ENCODE measurements around the gene PTK6. TPM values are rescaled to one million over a fixed set of nuclear protein-coding genes. Genes with fewer than 3 reads are reported as not detected.

Gene PTK6
- total RNA-seq, 1 experiment from 2014 or later = 6.7 TPM

DNA sequence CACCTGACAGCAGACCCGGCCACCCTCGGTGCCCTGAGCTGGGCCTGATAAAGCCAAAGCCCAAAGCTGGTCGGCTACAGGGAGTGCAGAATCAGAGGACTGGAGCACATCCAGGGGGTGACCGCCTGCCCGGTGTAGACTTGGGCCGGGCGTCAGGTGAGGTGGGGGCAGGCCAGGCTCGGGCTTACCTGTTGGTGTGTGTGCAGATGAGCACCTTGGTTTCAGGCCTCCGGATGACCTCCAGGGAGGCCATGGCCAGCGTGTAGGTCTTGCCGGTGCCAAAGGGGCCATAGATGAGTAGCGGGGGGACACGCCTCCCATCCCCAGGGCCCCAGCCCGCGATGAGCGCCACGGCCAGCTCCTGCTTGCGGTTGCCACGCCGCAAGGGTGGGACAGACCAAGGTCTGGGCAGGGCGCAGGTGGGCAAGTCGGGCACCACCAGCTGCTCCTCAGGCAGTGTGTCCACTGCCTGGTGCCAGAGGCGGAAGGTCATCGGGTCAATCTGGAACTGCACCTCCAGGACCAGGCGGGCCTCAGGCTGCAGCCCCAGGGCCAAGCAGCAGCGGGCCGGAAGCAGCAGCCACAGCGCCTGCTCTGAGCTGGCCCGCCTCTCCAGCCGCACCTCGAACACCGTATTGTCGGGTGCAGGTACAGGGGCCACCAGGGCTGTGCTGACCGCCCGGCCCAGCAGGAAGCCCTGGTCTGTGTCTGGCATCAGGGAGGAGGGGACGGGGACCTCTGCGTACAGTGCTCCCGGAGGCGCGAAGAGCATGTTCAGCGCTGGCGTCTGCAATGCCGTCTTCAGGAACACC is 31.2 kb upstream of the PTK6 start:
- ATAC-seq = no peak
- POLR2A ChIA-PET = interaction anchor here (0.6 kb wide), 1 partner anchor 298 kb away, joined by 3 read pairs; no protein-coding TSS in a partner anchor

GRCh38 chr20:63567386-63568169 is 30.4 kb upstream of the PTK6 start:
- ChIA-PET POLR2A (interaction anchor here (0.6 kb wide), 1 partner anchor 299 kb away, joined by 3 read pairs; no protein-coding TSS in a partner anchor), CTCF (no interaction called here), RAD21 (ENCODE audit: low non-redundant PET in 1 of 2, low total read pairs in 2 of 2, uncharacterized antibody in 2 of 2, unreplicated experiment in 2 of 2) (no interaction called here)
- Histone ChIP-seq H3K27me3 (ENCODE audit: insufficient read depth, low read length) (no peaks in the 10 kb centered on the region), H3K4me1 (ENCODE audit: control insufficient read depth in 1 of 2, insufficient read depth in 2 of 2, low read length in 2 of 2) (no peaks in the 10 kb centered on the region), H3K4me2 (ENCODE audit: low read length) (no peak overlapping the region), H3K79me2 (ENCODE audit: insufficient read depth, low read length) (no peaks in the 10 kb centered on the region), H3K9ac (ENCODE audit: low read length) (no peak overlapping the region), H4K20me1 (ENCODE audit: insufficient read depth) (no peaks in the 10 kb centered on the region), H3K9me3 (ENCODE audit: control insufficient read depth in 1 of 2, insufficient read depth in 1 of 2, low read depth in 1 of 2, low read length in 2 of 2) (no peaks in the 10 kb centered on the region), H3K36me3 (ENCODE audit: control insufficient read depth in 1 of 2, insufficient read depth in 2 of 2, low read length in 2 of 2) (no peaks in the 10 kb centered on the region), H2AFZ (ENCODE audit: low read depth, low read length, poor library complexity, severe bottlenecking) (no peak overlapping the region), H3K4me3 (replicated peaks in 1 of 2; ENCODE audit: low read depth in 1 of 2, low read length in 2 of 2) (no peak overlapping the region), H3K27ac (ENCODE audit: low read depth, low read length) (no peak overlapping the region), H3K9me2 (ENCODE audit: insufficient read depth) (no peaks in the 10 kb centered on the region)
- ATAC-seq = no peak
- intact Hi-C loops (cut with micrococcal nuclease) = no loop called here
- no TSS peak for BruUV-seq (replicated peaks)
- DNase-seq (ENCODE audit: low read depth, low spot score) = no peak
- TF ChIP-seq CBX3 (IDR thresholded peaks at IDR 0.05; ENCODE audit: low read depth) (no peak), TCF7L2 (IDR thresholded peaks at IDR 0.05; ENCODE audit: borderline replicate concordance, extremely low read depth, insufficient read depth, insufficient read length) (no peak)

More for the DNA sequence above, 31.2 kb upstream of the PTK6 start:
- ChIA-PET RAD21 (ENCODE audit: low non-redundant PET in 1 of 2, low total read pairs in 2 of 2, uncharacterized antibody in 2 of 2, unreplicated experiment in 2 of 2) (no interaction called here), CTCF (no interaction called here)
- Histone ChIP-seq H2AFZ (ENCODE audit: low read depth, low read length, poor library complexity, severe bottlenecking) (no peak overlapping the region), H3K27ac (ENCODE audit: low read depth, low read length) (no peak overlapping the region), H3K9me3 (ENCODE audit: control insufficient read depth in 1 of 2, insufficient read depth in 1 of 2, low read depth in 1 of 2, low read length in 2 of 2) (no peaks in the 10 kb centered on the region), H3K9me2 (ENCODE audit: insufficient read depth) (no peaks in the 10 kb centered on the region), H3K9ac (ENCODE audit: low read length) (no peak overlapping the region), H3K4me1 (ENCODE audit: control insufficient read depth in 1 of 2, insufficient read depth in 2 of 2, low read length in 2 of 2) (peaks cover 1 to 6% of the 10 kb centered on the region in 2 experiments; a peak in 3 of 4 replicates), H3K27me3 (ENCODE audit: insufficient read depth, low read length) (no peaks in the 10 kb centered on the region), H4K20me1 (ENCODE audit: insufficient read depth) (no peaks in the 10 kb centered on the region), H3K4me2 (ENCODE audit: low read length) (no peak overlapping the region), H3K36me3 (ENCODE audit: control insufficient read depth in 1 of 2, insufficient read depth in 2 of 2, low read length in 2 of 2) (no peaks in the 10 kb centered on the region), H3K79me2 (ENCODE audit: insufficient read depth, low read length) (peaks cover under 1% of the 10 kb centered on the region; the same call in 1 of the 2 replicates), H3K4me3 (replicated peaks in 1 of 2; ENCODE audit: low read depth in 1 of 2, low read length in 2 of 2) (no peak overlapping the region)
- TF ChIP-seq ZFX (IDR thresholded peaks at IDR 0.05) (no peak), ATF3 (IDR thresholded peaks at IDR 0.05) (no peak), EZH2phosphoT487 (IDR thresholded peaks at IDR 0.05; ENCODE audit: borderline replicate concordance) (no peak)
- no TSS peak for BruUV-seq (replicated peaks)
- intact Hi-C loops (cut with micrococcal nuclease) = no loop called here
- DNase-seq (ENCODE audit: low read depth, low spot score) = no peak

Data from HCT116 (cell line).